Gastrocnemius medialis (tissue), 4 donors: Measurements from ENCODE around the gene ABL1.

Source experiments
- POLR2A ChIP-seq, 2 donors: fragments of 450-650 bp; IDR thresholded peaks; one replicate each; pipeline ENCODE4 v1.6.1; 2017; ENCODE audit warnings: antibody characterized with exemption in 2 of 2, mild to moderate bottlenecking in 2 of 2, moderate library complexity in 2 of 2
- TF ChIP-seq, protein P1 (sequence below), 5 experiments: fragments of 450-650 bp in 3 of 5; fragments of 200-600 bp in 2 of 5; sonication (generic) in 2 of 5; IDR thresholded peaks in 4 of 5; conservative IDR thresholded peaks in 1 of 5; 1 replicate in 4 of 5; 2 replicates in 1 of 5; pipeline ENCODE4 v1.5.1; 2016 to 2019; ENCODE audit warnings: antibody characterized with exemption in 5 of 5, mild to moderate bottlenecking in 3 of 5, moderate library complexity in 3 of 5

DNA sequence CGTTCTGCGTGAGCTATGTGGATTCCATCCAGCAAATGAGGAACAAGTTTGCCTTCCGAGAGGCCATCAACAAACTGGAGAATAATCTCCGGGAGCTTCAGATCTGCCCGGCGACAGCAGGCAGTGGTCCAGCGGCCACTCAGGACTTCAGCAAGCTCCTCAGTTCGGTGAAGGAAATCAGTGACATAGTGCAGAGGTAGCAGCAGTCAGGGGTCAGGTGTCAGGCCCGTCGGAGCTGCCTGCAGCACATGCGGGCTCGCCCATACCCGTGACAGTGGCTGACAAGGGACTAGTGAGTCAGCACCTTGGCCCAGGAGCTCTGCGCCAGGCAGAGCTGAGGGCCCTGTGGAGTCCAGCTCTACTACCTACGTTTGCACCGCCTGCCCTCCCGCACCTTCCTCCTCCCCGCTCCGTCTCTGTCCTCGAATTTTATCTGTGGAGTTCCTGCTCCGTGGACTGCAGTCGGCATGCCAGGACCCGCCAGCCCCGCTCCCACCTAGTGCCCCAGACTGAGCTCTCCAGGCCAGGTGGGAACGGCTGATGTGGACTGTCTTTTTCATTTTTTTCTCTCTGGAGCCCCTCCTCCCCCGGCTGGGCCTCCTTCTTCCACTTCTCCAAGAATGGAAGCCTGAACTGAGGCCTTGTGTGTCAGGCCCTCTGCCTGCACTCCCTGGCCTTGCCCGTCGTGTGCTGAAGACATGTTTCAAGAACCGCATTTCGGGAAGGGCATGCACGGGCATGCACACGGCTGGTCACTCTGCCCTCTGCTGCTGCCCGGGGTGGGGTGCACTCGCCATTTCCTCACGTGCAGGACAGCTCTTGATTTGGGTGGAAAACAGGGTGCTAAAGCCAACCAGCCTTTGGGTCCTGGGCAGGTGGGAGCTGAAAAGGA is 50.7 kb downstream of the ABL1 start:
- TF ChIP-seq, protein P1, sequence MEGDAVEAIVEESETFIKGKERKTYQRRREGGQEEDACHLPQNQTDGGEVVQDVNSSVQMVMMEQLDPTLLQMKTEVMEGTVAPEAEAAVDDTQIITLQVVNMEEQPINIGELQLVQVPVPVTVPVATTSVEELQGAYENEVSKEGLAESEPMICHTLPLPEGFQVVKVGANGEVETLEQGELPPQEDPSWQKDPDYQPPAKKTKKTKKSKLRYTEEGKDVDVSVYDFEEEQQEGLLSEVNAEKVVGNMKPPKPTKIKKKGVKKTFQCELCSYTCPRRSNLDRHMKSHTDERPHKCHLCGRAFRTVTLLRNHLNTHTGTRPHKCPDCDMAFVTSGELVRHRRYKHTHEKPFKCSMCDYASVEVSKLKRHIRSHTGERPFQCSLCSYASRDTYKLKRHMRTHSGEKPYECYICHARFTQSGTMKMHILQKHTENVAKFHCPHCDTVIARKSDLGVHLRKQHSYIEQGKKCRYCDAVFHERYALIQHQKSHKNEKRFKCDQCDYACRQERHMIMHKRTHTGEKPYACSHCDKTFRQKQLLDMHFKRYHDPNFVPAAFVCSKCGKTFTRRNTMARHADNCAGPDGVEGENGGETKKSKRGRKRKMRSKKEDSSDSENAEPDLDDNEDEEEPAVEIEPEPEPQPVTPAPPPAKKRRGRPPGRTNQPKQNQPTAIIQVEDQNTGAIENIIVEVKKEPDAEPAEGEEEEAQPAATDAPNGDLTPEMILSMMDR (IDR thresholded peaks at IDR 0.05 in 4 of 5, conservative IDR thresholded peaks at IDR 0.05 in 1 of 5) = no peak
- TF ChIP-seq POLR2A (IDR thresholded peaks at IDR 0.05) = no peak
